Nephron (organoid): ENCODE data around the gene CCDC9.

Source experiments
- H3K27ac Mint-ChIP-seq, 3 experiments: 2 replicates each; pipeline ENCODE4 v1.8.0; 2020; ENCODE audit warnings: mixed read lengths in 3 of 3, mild to moderate bottlenecking in 2 of 3, moderate library complexity in 1 of 3
- H3K27me3 Mint-ChIP-seq: 2 replicates; pipeline ENCODE4 v1.8.0; 2021; ENCODE audit warnings: low read depth, mild to moderate bottlenecking, moderate library complexity, mixed read lengths
- H3K36me3 Mint-ChIP-seq: 2 replicates; pipeline ENCODE4 v1.8.0; 2020; ENCODE audit warnings: low read depth, mixed read lengths
- H3K4me1 Mint-ChIP-seq: 2 replicates; pipeline ENCODE4 v1.8.0; 2020; ENCODE audit warnings: mixed read lengths
- H3K4me3 Mint-ChIP-seq, 3 experiments: 2 replicates each; pipeline ENCODE4 v1.8.0; 2020; ENCODE audit warnings: mild to moderate bottlenecking in 3 of 3, mixed read lengths in 3 of 3, moderate library complexity in 2 of 3
- H3K9me3 Mint-ChIP-seq: 2 replicates; pipeline ENCODE4 v1.8.0; 2020; ENCODE audit warnings: mixed read lengths
- TF ChIP-seq, protein P1 (sequence below), 3 experiments: fragments of 200-600 bp; sonication (generic); IDR thresholded peaks; one replicate each; pipeline ENCODE4 v1.5.0; 2021; ENCODE audit warnings: antibody characterized with exemption in 3 of 3; ENCODE audit not compliant: unreplicated experiment in 3 of 3

CCDC9 gene

DNA sequence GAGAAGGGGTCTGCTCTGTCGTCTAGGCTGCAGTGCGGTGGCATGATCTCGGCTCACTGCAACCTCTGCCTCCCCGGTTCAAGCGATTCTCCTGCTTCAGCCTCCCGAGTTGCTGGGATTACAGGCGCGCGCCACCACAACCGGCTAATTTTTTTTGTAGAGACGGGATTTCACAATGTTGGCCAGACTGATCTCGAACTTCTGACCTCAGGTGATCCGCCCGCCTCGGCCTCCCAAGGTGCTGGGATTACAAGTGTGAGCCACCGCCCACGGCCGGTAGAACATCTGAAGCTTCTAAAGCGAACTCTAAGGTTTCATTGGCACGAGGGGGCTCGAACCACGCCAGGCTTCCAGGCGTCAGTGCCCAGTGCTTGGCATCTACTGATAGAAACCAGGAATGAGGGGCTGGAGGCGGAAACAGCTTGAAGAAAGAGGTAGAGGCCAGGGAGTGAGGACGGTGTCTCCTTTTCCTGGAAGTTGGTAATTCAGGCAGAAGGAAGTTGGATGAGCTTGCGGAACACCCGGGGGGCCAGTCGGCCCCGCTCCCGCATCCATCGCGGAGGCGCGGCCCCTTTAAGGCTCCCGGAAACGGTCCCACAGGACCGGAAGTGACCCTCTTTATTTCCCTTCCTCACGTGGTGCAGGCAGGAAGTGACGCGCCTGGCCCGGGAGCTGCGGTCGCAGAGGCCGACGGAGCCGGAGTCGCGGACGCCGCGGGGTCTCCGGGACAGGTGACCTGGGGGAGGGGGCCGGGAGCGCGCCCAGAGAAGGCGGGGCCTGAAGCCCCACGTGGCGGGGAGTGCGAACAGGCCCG lies at the start of gene CCDC9:
Gene CCDC9, plus strand, starts transcription at position 647 of the 814 bp plus-strand sequence. CDS start 1,876 bp downstream, outside the sequence.
- peak within 1 kb of the TSS; percentile 96 to 97 (median 97) for H3K27ac Mint-ChIP-seq
- H3K27me3 Mint-ChIP-seq: no peaks in the 10 kb centered on the region
- H3K36me3 Mint-ChIP-seq: peaks cover 33% of the 10 kb centered on the region
- TF ChIP-seq, protein P1, sequence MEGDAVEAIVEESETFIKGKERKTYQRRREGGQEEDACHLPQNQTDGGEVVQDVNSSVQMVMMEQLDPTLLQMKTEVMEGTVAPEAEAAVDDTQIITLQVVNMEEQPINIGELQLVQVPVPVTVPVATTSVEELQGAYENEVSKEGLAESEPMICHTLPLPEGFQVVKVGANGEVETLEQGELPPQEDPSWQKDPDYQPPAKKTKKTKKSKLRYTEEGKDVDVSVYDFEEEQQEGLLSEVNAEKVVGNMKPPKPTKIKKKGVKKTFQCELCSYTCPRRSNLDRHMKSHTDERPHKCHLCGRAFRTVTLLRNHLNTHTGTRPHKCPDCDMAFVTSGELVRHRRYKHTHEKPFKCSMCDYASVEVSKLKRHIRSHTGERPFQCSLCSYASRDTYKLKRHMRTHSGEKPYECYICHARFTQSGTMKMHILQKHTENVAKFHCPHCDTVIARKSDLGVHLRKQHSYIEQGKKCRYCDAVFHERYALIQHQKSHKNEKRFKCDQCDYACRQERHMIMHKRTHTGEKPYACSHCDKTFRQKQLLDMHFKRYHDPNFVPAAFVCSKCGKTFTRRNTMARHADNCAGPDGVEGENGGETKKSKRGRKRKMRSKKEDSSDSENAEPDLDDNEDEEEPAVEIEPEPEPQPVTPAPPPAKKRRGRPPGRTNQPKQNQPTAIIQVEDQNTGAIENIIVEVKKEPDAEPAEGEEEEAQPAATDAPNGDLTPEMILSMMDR (IDR thresholded peaks at IDR 0.05; ENCODE audit: unreplicated experiment in 3 of 3): no peak
- peak within 1 kb of the TSS; percentile 89 to 92 (median 91) for H3K4me3 Mint-ChIP-seq
- H3K4me1 Mint-ChIP-seq: peaks cover 29% of the 10 kb centered on the region
- no peaks in the 10 kb centered on the region for H3K9me3 Mint-ChIP-seq

DNA sequence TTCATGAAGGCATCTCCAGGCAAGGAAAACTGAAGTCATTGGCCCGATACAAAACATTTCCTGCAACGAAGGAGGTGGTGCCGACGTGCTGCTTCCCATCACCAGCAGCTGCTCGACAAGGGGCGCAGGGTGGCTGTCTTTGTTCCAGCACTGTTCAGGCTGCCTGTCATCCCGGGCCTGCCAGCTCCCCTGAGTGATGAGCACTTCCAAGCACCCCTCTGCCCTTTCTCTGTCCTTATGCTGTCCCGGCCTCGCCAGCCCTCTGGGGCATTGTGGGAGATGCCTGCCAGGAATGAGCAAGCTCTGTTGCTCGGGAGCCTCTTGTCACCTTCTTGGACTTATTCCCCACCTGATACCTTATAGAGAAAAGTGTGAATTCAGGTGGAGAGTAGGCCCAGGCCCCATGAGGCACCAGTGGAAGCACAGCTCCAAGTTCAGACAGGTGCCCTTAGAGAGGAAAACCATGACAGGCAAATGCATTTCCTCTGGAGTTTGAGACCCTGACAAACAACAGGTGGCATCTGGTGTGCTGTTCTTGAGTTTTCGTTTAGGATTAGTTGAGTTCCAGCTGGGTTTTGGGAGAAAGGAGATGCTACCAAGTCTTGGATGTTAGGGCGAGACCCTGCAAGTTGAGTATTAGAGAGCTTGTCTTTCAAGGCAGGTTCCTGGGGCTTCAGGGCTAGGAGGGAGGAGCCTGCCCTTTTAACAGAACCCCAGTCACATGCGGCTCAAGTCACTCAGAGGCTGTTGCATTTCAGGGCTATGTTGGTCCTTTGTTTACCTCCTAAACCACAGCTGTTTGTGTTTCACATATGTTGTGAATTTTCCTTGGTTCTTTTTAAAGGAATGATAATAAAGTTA lies 46.8 kb upstream of the CCDC9 start:
- TF ChIP-seq, protein P1 (IDR thresholded peaks at IDR 0.05; ENCODE audit: unreplicated experiment in 3 of 3): no peak
- Mint-ChIP-seq H3K36me3 (peaks cover 50% of the 10 kb centered on the region), H3K4me1 (peaks cover 49% of the 10 kb centered on the region), H3K9me3 (no peaks in the 10 kb centered on the region), H3K27ac (peak overlapping the region in 2 of 3 experiments; percentile 67 to 87), H3K4me3 (peak overlapping the region in 1 of 3 experiments; percentile 48), H3K27me3 (peaks cover 3% of the 10 kb centered on the region)

DNA sequence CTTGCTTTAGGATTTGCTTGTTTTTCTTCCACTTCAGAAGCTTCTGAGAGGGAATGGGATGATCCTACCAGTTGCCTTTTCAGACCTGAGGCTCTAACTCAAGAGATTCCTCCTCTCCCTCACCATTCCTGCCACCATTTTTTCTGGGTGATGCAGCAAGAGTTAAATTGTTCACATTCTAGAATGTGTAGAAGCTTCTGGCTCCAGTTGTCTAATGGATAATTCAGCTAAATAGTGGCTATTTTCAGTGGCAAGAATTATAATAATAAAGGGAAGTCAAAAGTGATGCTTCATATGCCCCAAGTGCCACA lies 46.2 kb upstream of the CCDC9 start:
- Mint-ChIP-seq H3K27me3 (peaks cover 3% of the 10 kb centered on the region), H3K27ac (peak overlapping the region in 2 of 3 experiments; percentile 73 to 87), H3K9me3 (no peaks in the 10 kb centered on the region), H3K4me3 (no peak overlapping the region), H3K4me1 (peaks cover 44% of the 10 kb centered on the region), H3K36me3 (peaks cover 44% of the 10 kb centered on the region)
- TF ChIP-seq, protein P1 (IDR thresholded peaks at IDR 0.05; ENCODE audit: unreplicated experiment in 3 of 3): no peak

DNA sequence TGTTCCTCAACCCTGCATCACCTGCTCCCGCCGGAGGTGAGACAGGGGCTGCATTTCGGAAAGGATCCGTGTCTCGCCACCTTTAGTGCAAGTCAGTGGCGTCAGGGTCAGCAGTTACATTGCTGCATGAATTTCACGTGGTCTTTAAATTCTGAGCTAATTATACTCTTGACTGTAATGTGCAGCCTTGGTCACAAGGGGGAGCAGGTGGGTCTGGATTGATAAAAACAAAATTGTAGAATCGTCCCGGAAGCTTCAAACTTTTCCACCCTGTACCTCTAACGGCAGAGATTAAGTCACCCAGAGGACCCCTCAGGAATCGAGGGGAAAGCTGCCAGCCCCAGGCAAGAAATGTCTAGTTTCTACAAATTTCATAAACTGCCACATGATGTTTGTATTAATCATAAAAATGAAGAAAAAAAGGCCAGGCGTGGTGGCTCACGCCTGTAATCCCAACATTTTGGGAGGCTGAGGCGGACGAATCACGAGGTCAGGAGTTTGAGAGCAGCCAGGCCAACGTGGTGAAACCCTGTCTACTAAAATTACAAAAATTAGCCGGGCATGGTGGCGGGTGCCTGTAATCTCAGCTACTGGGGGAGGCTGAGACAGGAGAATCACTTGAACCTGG lies 45.5 kb upstream of the CCDC9 start:
- Mint-ChIP-seq H3K27me3 (peaks cover 3% of the 10 kb centered on the region), H3K9me3 (no peaks in the 10 kb centered on the region), H3K36me3 (peaks cover 40% of the 10 kb centered on the region), H3K4me3 (no peak overlapping the region), H3K4me1 (peaks cover 39% of the 10 kb centered on the region), H3K27ac (peak overlapping the region; percentile 73 to 87 (median 83))
- TF ChIP-seq, protein P1 (IDR thresholded peaks at IDR 0.05; ENCODE audit: unreplicated experiment in 3 of 3): peak; percentile 70 to 88 (median 75)

DNA sequence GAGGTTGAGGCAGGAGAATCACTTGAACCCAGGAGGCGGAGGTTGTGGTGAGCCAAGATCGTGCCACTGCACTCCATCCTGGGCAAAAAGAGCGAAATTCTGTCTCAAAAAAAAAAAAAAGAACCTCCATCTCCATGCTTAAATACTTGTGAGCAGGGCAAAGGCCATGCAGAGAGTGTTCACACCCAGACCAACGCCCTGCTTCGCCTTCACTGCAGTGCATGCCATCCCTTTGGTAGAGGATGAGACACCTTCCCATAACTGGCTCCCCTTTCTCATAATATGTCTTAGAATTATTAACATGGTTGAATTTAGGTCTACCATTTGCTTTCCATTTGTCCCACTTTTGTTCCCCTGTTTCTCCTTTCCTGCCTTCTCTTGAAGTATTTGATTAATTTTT lies 40.7 kb upstream of the CCDC9 start:
- no peaks in the 10 kb centered on the region for H3K9me3 Mint-ChIP-seq
- peaks cover 14% of the 10 kb centered on the region for H3K4me1 Mint-ChIP-seq
- H3K27me3 Mint-ChIP-seq: peaks cover under 1% of the 10 kb centered on the region
- peaks cover 9% of the 10 kb centered on the region for H3K36me3 Mint-ChIP-seq
- H3K4me3 Mint-ChIP-seq: no peak overlapping the region
- H3K27ac Mint-ChIP-seq: no peak overlapping the region
- TF ChIP-seq, protein P1 (IDR thresholded peaks at IDR 0.05; ENCODE audit: unreplicated experiment in 3 of 3): no peak
